WERI-Rb-1 (cell line): ENCODE results near the gene BSCL2.
"Not testable (repeated sequence)": the region's sequence is repeated elsewhere in the genome, so short reads cannot be mapped to it uniquely, and the experiment has no call there.

Source experiments
- DNase-seq: peaks from one replicate; pipeline ENCODE4 v3.0.0-alpha.2; 2020
- H3K27ac ChIP-seq: fragments of 250-450 bp; sonication (Bioruptor Pico); 2 replicates; pipeline ENCODE4 v1.5.1; 2020; ENCODE audit warnings: mild to moderate bottlenecking, moderate library complexity
- H3K27me3 ChIP-seq: fragments of 250-450 bp; sonication (Bioruptor Pico); 2 replicates; pipeline ENCODE4 v1.5.1; 2021; ENCODE audit warnings: mild to moderate bottlenecking, low read depth, moderate library complexity; ENCODE audit not compliant: insufficient read depth, severe bottlenecking
- H3K36me3 ChIP-seq: fragments of 250-450 bp; sonication (Bioruptor Pico); 2 replicates; pipeline ENCODE4 v1.5.1; 2020; ENCODE audit warnings: mild to moderate bottlenecking, moderate library complexity
- H3K4me3 ChIP-seq: 2 replicates; pipeline ENCODE4 v1.5.1; 2011; ENCODE audit warnings: low read depth, mild to moderate bottlenecking, control low read depth, low read length
- H3K9me3 ChIP-seq: fragments of 250-450 bp; sonication (Bioruptor Pico); 2 replicates; pipeline ENCODE4 v1.5.1; 2021; ENCODE audit warnings: mild to moderate bottlenecking, moderate library complexity; ENCODE audit not compliant: severe bottlenecking
- TF ChIP-seq, protein P1 (sequence below): IDR thresholded peaks from 2 replicates; pipeline ENCODE4 v1.5.1; 2011; ENCODE audit warnings: low read depth, mild to moderate bottlenecking, control low read depth, inconsistent platforms, low read length

Gene BSCL2

GRCh38 chr11:62652161-62653006 is 54.8 kb downstream of the BSCL2 start:
- Histone ChIP-seq H3K36me3 (peaks cover 24% of the 10 kb centered on the region), H3K27ac (peak overlapping the region; percentile 93), H3K4me3 (peak overlapping the region; percentile 86), H3K9me3 (no peaks in the 10 kb centered on the region), H3K27me3 (no peaks in the 10 kb centered on the region)
- no peak for DNase-seq
- TF ChIP-seq, protein P1, sequence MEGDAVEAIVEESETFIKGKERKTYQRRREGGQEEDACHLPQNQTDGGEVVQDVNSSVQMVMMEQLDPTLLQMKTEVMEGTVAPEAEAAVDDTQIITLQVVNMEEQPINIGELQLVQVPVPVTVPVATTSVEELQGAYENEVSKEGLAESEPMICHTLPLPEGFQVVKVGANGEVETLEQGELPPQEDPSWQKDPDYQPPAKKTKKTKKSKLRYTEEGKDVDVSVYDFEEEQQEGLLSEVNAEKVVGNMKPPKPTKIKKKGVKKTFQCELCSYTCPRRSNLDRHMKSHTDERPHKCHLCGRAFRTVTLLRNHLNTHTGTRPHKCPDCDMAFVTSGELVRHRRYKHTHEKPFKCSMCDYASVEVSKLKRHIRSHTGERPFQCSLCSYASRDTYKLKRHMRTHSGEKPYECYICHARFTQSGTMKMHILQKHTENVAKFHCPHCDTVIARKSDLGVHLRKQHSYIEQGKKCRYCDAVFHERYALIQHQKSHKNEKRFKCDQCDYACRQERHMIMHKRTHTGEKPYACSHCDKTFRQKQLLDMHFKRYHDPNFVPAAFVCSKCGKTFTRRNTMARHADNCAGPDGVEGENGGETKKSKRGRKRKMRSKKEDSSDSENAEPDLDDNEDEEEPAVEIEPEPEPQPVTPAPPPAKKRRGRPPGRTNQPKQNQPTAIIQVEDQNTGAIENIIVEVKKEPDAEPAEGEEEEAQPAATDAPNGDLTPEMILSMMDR: no peak

- not testable (repeated sequence) for H3K27me3 ChIP-seq, H3K4me3 ChIP-seq, H3K9me3 ChIP-seq, DNase-seq, H3K27ac ChIP-seq
- peaks cover 29% of the 10 kb centered on the region for H3K36me3 ChIP-seq
Observed at GRCh38 chr11:62650283-62650682, 56.9 kb downstream of the BSCL2 start.

- H3K36me3 ChIP-seq: peaks cover 35% of the 10 kb centered on the region
- no peaks in the 10 kb centered on the region for H3K9me3 ChIP-seq
- no peaks in the 10 kb centered on the region for H3K27me3 ChIP-seq
- no peak overlapping the region for H3K4me3 ChIP-seq
- no peak overlapping the region for H3K27ac ChIP-seq
- DNase-seq: no peak
- TF ChIP-seq, protein P1: no peak
Observed at GRCh38 chr11:62649486-62649885, 57.7 kb downstream of the BSCL2 start.

DNA sequence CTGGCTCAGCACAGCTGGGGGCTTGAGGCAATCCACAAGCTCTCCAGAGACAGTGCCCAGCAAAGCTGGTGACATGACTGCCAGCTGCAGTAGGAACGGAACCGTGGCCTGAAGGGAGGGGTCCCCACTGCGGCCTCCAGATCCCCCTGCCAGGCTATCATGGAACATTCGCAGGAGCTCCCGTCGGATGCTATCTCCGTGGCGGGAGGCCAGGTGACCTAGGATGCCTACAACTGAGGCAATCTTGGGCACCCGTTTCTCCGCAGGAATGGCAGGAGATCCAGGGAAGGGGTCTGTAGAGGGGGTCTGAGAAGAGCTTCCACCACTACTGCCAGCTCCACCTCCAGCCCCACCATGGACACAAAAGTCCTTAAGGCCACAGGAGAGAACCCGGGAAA is 58.3 kb downstream of the BSCL2 start:
- Histone ChIP-seq H3K36me3 (peaks cover 38% of the 10 kb centered on the region), H3K9me3 (no peaks in the 10 kb centered on the region), H3K4me3 (no peak overlapping the region), H3K27ac (no peak overlapping the region), H3K27me3 (no peaks in the 10 kb centered on the region)
- TF ChIP-seq, protein P1: no peak
- no peak for DNase-seq

- TF ChIP-seq, protein P1: no peak
- Histone ChIP-seq H3K27me3 (no peaks in the 10 kb centered on the region), H3K27ac (no peak overlapping the region), H3K9me3 (no peaks in the 10 kb centered on the region), H3K4me3 (no peak overlapping the region), H3K36me3 (peaks cover 44% of the 10 kb centered on the region)
- no peak for DNase-seq
Observed at GRCh38 chr11:62648185-62648966, 58.8 kb downstream of the BSCL2 start.

DNA sequence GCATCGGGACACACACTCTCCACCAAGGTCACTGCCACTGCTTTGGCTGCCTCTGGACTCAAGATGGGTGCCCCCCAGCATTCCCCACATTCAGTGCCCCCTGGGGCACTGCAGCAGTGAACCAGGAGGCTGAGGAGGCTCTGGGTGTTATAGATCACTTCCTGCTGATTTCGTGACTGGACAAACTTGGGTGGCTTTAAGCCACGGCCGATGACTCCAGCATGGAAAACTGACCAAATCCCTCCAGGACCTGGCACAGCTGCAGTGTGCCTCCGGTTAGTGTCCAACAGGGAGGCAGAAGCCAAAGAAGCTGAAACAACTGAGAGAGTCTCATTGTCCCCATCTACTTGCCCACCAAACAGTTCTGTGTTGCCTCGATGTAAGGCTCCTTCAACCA is 59.6 kb downstream of the BSCL2 start:
- no peaks in the 10 kb centered on the region for H3K27me3 ChIP-seq
- 0 out of 2 replicates have a peak overlapping the region, but pooled peaks have one; percentile 6 for H3K27ac ChIP-seq
- H3K4me3 ChIP-seq: no peak overlapping the region
- DNase-seq: no peak
- TF ChIP-seq, protein P1: no peak
- H3K36me3 ChIP-seq: peaks cover 52% of the 10 kb centered on the region
- no peaks in the 10 kb centered on the region for H3K9me3 ChIP-seq
